ENCODE results near the gene SMAD3.

DNA sequence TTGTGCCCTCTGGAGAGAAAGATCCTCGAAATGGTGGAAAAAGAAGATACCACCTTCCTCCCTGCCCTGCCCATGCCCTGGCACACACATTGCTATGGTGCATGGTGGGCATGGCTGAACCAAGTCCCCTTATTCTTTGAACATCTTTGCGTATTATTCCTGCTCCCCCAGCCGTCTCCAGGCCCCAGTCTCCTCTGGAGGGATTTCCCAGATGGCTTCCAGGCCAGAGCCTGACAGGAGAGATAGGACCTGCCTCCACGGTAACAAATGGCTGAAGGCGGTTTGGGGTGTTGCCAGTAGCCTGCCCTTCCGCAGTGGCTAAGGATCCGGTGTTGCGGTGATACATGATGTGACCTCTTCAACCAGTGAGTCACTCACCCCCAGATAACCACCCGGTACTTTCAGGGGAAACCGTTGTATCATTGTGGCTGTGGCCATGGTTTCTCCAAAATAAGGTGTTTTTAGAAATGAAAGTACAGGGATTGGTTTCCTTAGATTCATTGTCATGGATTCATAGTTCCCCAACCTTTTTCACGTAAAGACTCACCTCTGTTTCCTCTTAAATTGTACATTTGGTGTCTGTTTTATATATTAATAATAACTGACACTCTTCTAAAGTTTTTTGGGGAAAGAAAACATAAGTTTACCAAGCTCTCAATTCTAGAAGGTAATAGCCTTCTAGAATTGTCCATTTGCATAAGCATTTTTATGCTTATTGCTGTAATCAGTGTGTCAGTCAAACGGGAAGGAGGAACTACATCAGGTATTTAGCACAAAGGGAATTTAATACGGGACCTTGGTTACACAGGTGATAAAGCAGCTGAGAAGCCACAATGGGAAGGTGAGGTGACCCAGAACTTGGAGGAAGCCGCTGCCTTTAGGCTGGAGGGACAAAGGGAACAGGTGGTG is 25.9 kb downstream of the SMAD3 start:
- TF ChIP-seq, protein P1, sequence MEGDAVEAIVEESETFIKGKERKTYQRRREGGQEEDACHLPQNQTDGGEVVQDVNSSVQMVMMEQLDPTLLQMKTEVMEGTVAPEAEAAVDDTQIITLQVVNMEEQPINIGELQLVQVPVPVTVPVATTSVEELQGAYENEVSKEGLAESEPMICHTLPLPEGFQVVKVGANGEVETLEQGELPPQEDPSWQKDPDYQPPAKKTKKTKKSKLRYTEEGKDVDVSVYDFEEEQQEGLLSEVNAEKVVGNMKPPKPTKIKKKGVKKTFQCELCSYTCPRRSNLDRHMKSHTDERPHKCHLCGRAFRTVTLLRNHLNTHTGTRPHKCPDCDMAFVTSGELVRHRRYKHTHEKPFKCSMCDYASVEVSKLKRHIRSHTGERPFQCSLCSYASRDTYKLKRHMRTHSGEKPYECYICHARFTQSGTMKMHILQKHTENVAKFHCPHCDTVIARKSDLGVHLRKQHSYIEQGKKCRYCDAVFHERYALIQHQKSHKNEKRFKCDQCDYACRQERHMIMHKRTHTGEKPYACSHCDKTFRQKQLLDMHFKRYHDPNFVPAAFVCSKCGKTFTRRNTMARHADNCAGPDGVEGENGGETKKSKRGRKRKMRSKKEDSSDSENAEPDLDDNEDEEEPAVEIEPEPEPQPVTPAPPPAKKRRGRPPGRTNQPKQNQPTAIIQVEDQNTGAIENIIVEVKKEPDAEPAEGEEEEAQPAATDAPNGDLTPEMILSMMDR (IDR thresholded peaks at IDR 0.05), result no peak
- TF ChIP-seq POLR2A (IDR thresholded peaks at IDR 0.05), result no peak
